Mesenchymal stem cell (in vitro differentiated cells and primary cell): ENCODE measurements around the gene ARHGAP44. TPM values are rescaled to one million over a fixed set of nuclear protein-coding genes. Genes with fewer than 3 reads are reported as not detected.

Experiments used
- DNase-seq: peaks from one replicate; pipeline ENCODE4 v3.0.0-alpha.2; 2013
- H2AFZ ChIP-seq: one replicate; pipeline ENCODE4 v1.6.1; 2013; ENCODE audit warnings: low read depth, mild to moderate bottlenecking, control low read depth, inconsistent platforms, low read length, moderate library complexity
- H2AK5ac ChIP-seq: 2 replicates; pipeline ENCODE4 v1.6.1; 2013; ENCODE audit warnings: low read length, moderate library complexity, mild to moderate bottlenecking, inconsistent platforms; ENCODE audit not compliant: severe bottlenecking
- H2BK120ac ChIP-seq: one replicate; pipeline ENCODE4 v1.6.1; 2013; ENCODE audit warnings: low read depth, mild to moderate bottlenecking, inconsistent platforms, low read length, moderate library complexity
- H2BK12ac ChIP-seq, 2 experiments: one replicate each; pipeline ENCODE4 v1.6.1; 2013; ENCODE audit warnings: inconsistent platforms in 2 of 2, low read length in 2 of 2, mild to moderate bottlenecking in 2 of 2, moderate library complexity in 2 of 2, control low read depth in 1 of 2
- H2BK15ac ChIP-seq: one replicate; pipeline ENCODE4 v1.6.1; 2013; ENCODE audit warnings: mild to moderate bottlenecking, low read depth, inconsistent platforms; ENCODE audit not compliant: poor library complexity, severe bottlenecking
- H2BK5ac ChIP-seq: 2 replicates; pipeline ENCODE4 v1.6.1; 2013; ENCODE audit warnings: low read depth, mild to moderate bottlenecking, low read length, control low read depth, inconsistent platforms; ENCODE audit not compliant: poor library complexity, severe bottlenecking
- H3K14ac ChIP-seq, 2 experiments: one replicate each; pipeline ENCODE4 v1.6.1; 2013; ENCODE audit warnings: inconsistent platforms in 2 of 2, low read length in 2 of 2, control low read depth in 1 of 2, mild to moderate bottlenecking in 1 of 2, moderate library complexity in 1 of 2
- H3K18ac ChIP-seq, 2 experiments: one replicate each; pipeline ENCODE4 v1.6.1; 2013; ENCODE audit warnings: inconsistent platforms in 2 of 2, low read length in 2 of 2, control low read depth in 1 of 2, low read depth in 1 of 2, mild to moderate bottlenecking in 1 of 2
- H3K23ac ChIP-seq, 2 experiments: one replicate each; pipeline ENCODE4 v1.6.1; 2013; ENCODE audit warnings: inconsistent platforms in 2 of 2, low read length in 2 of 2, mild to moderate bottlenecking in 2 of 2, moderate library complexity in 2 of 2, control low read depth in 1 of 2
- H3K27ac ChIP-seq: 2 replicates; pipeline ENCODE4 v1.5.1; 2013; ENCODE audit warnings: mild to moderate bottlenecking, moderate library complexity, low read length, control low read depth, inconsistent platforms; ENCODE audit not compliant: poor library complexity, severe bottlenecking
- H3K27me3 ChIP-seq, 2 experiments: 2 replicates each; pipeline versions ENCODE4 v1.6.1 to v1.7.0; 2013; ENCODE audit warnings: low read length in 2 of 2, mild to moderate bottlenecking in 2 of 2, moderate library complexity in 2 of 2, control low read depth in 1 of 2, inconsistent platforms in 1 of 2; ENCODE audit not compliant: control insufficient read depth in 1 of 2, insufficient read depth in 1 of 2
- H3K36me3 ChIP-seq, 2 experiments: 2 replicates each; pipeline versions ENCODE4 v1.6.1 to v1.7.0; 2013; ENCODE audit warnings: low read length in 2 of 2, control low read depth in 1 of 2, inconsistent platforms in 1 of 2, low read depth in 1 of 2, mild to moderate bottlenecking in 1 of 2; ENCODE audit not compliant: insufficient read depth in 2 of 2, control insufficient read depth in 1 of 2
- H3K4ac ChIP-seq, 2 experiments: one replicate each; pipeline ENCODE4 v1.6.1; 2013; ENCODE audit warnings: inconsistent platforms in 2 of 2, low read length in 2 of 2, mild to moderate bottlenecking in 2 of 2, moderate library complexity in 2 of 2, control low read depth in 1 of 2, low read depth in 1 of 2
- H3K4me1 ChIP-seq: 2 replicates; pipeline ENCODE4 v1.6.1; 2013; ENCODE audit warnings: low read depth, low read length, control low read depth; ENCODE audit not compliant: control insufficient read depth, insufficient read depth
- H3K4me2 ChIP-seq: 2 replicates; pipeline ENCODE4 v1.6.1; 2013; ENCODE audit warnings: low read length, mild to moderate bottlenecking, inconsistent platforms; ENCODE audit not compliant: poor library complexity, severe bottlenecking
- H3K4me3 ChIP-seq, 2 experiments: 2 replicates each; pipeline versions ENCODE4 v1.5.1 to v1.7.0; 2013; ENCODE audit warnings: low read length in 2 of 2, mild to moderate bottlenecking in 2 of 2, control low read depth in 1 of 2, low read depth in 1 of 2; ENCODE audit not compliant: insufficient read depth in 1 of 2
- H3K79me1 ChIP-seq: replicated peaks from 2 replicates; pipeline ENCODE4 v1.6.1; 2013; ENCODE audit warnings: mild to moderate bottlenecking, control low read depth, low read length, inconsistent platforms; ENCODE audit not compliant: poor library complexity, severe bottlenecking
- H3K9ac ChIP-seq: 2 replicates; pipeline ENCODE4 v1.7.0; 2013; ENCODE audit warnings: mild to moderate bottlenecking, low read length, moderate library complexity
- H3K9me3 ChIP-seq: 2 replicates; pipeline ENCODE4 v1.7.0; 2013; ENCODE audit warnings: mild to moderate bottlenecking, low read length; ENCODE audit not compliant: control insufficient read depth
- H4K8ac ChIP-seq: one replicate; pipeline ENCODE4 v1.6.1; 2013; ENCODE audit warnings: inconsistent platforms, mild to moderate bottlenecking, low read length, moderate library complexity
- H4K91ac ChIP-seq: one replicate; pipeline ENCODE4 v1.6.1; 2013; ENCODE audit warnings: mild to moderate bottlenecking, low read length, inconsistent platforms
- WGBS: methylation state at CpG from one replicate; pipeline ENCODE4 v1.1.7; 2013; ENCODE audit warnings: mixed read lengths; 5-methylcytosine and 5-hydroxymethylcytosine counted together
- polyA plus RNA-seq, 2 experiments: library from polyadenylated mRNA; stranded (reverse); fragments of 200-250 nt; gene quantifications; one replicate each; pipeline ENCODE4 v1.2.3, GENCODE V29; 2013

The ARHGAP44 gene
- 0.29 TPM for polyA plus RNA-seq (2013, experiment 1 of 2)
- 0.36 TPM for polyA plus RNA-seq (2013, experiment 2 of 2)

- Histone ChIP-seq H3K14ac (no peak within 1 kb of the TSS), H3K23ac (peak within 1 kb of the TSS in 1 of 2 experiments; percentile 67), H2BK5ac (no peak within 1 kb of the TSS), H3K9ac (peak within 1 kb of the TSS; percentile 75), H2AFZ (peak within 1 kb of the TSS; percentile 99), H2BK120ac (no peak within 1 kb of the TSS), H3K4me2 (peak within 1 kb of the TSS; percentile 96), H3K9me3 (no peaks in the 10 kb centered on the region), H4K91ac (peak within 1 kb of the TSS; percentile 28), H2AK5ac (no peak within 1 kb of the TSS), H3K27ac (no peak within 1 kb of the TSS), H3K4me3 (peak within 1 kb of the TSS; percentile 84 to 90), H2BK12ac (no peak within 1 kb of the TSS), H3K27me3 (peaks cover 24 to 37% of the 10 kb centered on the region in 2 experiments), H3K4me1 (peaks cover 7% of the 10 kb centered on the region), H3K36me3 (no peaks in the 10 kb centered on the region), H3K18ac (peak within 1 kb of the TSS in 1 of 2 experiments; percentile 54), H3K4ac (no peak within 1 kb of the TSS), H2BK15ac (no peak within 1 kb of the TSS), H4K8ac (no peak within 1 kb of the TSS), H3K79me1 (no peaks in the 10 kb centered on the region)
- under 1% methylated on average over 63 of the region's 86 CpGs for whole genome bisulfite sequencing
- DNase-seq, result peak; percentile 53
Measured at GRCh38 chr17:12789481-12790248, at the start of gene ARHGAP44. Gene ARHGAP44, plus strand, starts transcription at chr17:12789498. Its CDS starts 341 bp downstream, at chr17:12789839.

- Histone ChIP-seq H3K27me3 (peaks cover 0 to 25% of the 10 kb centered on the region in 2 experiments), H3K4ac (no peak overlapping the region), H4K8ac (no peak overlapping the region), H3K23ac (no peak overlapping the region), H2AK5ac (no peak overlapping the region), H2BK5ac (no peak overlapping the region), H4K91ac (no peak overlapping the region), H3K9ac (no peak overlapping the region), H3K4me3 (no peak overlapping the region), H2BK12ac (no peak overlapping the region), H3K18ac (no peak overlapping the region), H3K14ac (no peak overlapping the region), H2BK120ac (no peak overlapping the region), H3K36me3 (no peaks in the 10 kb centered on the region), H3K9me3 (no peaks in the 10 kb centered on the region), H2BK15ac (no peak overlapping the region), H2AFZ (no peak overlapping the region), H3K27ac (no peak overlapping the region), H3K79me1 (no peaks in the 10 kb centered on the region), H3K4me2 (no peak overlapping the region), H3K4me1 (peaks cover 6% of the 10 kb centered on the region)
- DNase-seq, result no peak
- WGBS, result 83% methylated on average over 2 of the region's 4 CpGs
Measured at GRCh38 chr17:12739500-12739899, 49.8 kb upstream of the ARHGAP44 start.

GRCh38 chr17:12743046-12743445 is 46.3 kb upstream of the ARHGAP44 start:
- H4K91ac ChIP-seq, result no peak overlapping the region
- no peak overlapping the region for H3K18ac ChIP-seq
- no peaks in the 10 kb centered on the region for H3K9me3 ChIP-seq
- H3K79me1 ChIP-seq, result no peaks in the 10 kb centered on the region
- no peak overlapping the region for H3K23ac ChIP-seq
- H2BK5ac ChIP-seq, result no peak overlapping the region
- H3K4ac ChIP-seq, result no peak overlapping the region
- H3K4me2 ChIP-seq, result no peak overlapping the region
- peaks cover 0 to 13% of the 10 kb centered on the region in 2 experiments for H3K27me3 ChIP-seq
- H3K9ac ChIP-seq, result no peak overlapping the region
- no peak overlapping the region for H2AFZ ChIP-seq
- H2BK12ac ChIP-seq, result no peak overlapping the region
- no peak overlapping the region for H2BK15ac ChIP-seq
- H3K4me1 ChIP-seq, result peaks cover 6% of the 10 kb centered on the region
- no peak overlapping the region for H3K4me3 ChIP-seq
- H2BK120ac ChIP-seq, result no peak overlapping the region
- no peak for DNase-seq
- 81% methylated on average over 3 of the region's 3 CpGs for WGBS
- no peaks in the 10 kb centered on the region for H3K36me3 ChIP-seq
- no peak overlapping the region for H2AK5ac ChIP-seq
- H4K8ac ChIP-seq, result no peak overlapping the region
- no peak overlapping the region for H3K14ac ChIP-seq
- H3K27ac ChIP-seq, result no peak overlapping the region

DNA sequence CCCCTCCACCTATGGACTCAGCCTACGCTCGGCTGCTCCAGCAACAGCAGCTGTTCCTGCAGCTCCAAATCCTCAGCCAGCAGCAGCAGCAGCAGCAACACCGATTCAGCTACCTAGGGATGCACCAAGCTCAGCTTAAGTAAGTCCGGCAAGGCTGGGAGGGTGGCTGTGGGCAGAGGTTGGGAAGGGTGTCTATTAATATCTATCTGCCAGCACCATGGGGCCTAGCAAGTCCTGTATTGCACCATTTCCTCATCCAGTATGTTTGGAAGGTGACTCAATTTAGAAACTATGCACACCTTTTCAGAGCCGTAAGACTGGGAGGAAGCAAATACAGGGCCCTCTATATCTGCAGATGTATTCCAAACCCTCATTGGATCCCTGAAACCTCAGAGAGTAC is 45.0 kb upstream of the ARHGAP44 start:
- Histone ChIP-seq H2AFZ (no peak overlapping the region), H2AK5ac (no peak overlapping the region), H3K36me3 (no peaks in the 10 kb centered on the region), H3K9ac (no peak overlapping the region), H4K8ac (no peak overlapping the region), H4K91ac (no peak overlapping the region), H3K79me1 (no peaks in the 10 kb centered on the region), H2BK120ac (no peak overlapping the region), H3K23ac (no peak overlapping the region), H3K18ac (no peak overlapping the region), H3K4me3 (no peak overlapping the region), H2BK12ac (no peak overlapping the region), H3K14ac (no peak overlapping the region), H3K4me2 (no peak overlapping the region), H3K27ac (no peak overlapping the region), H2BK5ac (no peak overlapping the region), H3K27me3 (peaks cover 0 to 3% of the 10 kb centered on the region in 2 experiments), H3K9me3 (no peaks in the 10 kb centered on the region), H3K4ac (no peak overlapping the region), H2BK15ac (no peak overlapping the region), H3K4me1 (peaks cover 6% of the 10 kb centered on the region)
- WGBS, result 83% methylated on average over 5 of the region's 5 CpGs
- peak; percentile 13 for DNase-seq
